T-helper 22 cell (primary cell): ENCODE measurements around the gene RAD50.

ENCODE experiments used
- DNase-seq: peaks from one replicate; pipeline ENCODE4 v3.0.0-alpha.2; 2020; ENCODE audit warnings: low read depth

The RAD50 gene

GRCh38 chr5:132661231-132662003 lies 104.6 kb downstream of the RAD50 start:
- DNase-seq = no peak

GRCh38 chr5:132662004-132662401 lies 105.2 kb downstream of the RAD50 start:
- DNase-seq = no peak

GRCh38 chr5:132662925-132663770 lies 106.4 kb downstream of the RAD50 start:
- DNase-seq = no peak

- DNase-seq = no peak
Measured at GRCh38 chr5:132663771-132664695, 107.3 kb downstream of the RAD50 start.

DNA sequence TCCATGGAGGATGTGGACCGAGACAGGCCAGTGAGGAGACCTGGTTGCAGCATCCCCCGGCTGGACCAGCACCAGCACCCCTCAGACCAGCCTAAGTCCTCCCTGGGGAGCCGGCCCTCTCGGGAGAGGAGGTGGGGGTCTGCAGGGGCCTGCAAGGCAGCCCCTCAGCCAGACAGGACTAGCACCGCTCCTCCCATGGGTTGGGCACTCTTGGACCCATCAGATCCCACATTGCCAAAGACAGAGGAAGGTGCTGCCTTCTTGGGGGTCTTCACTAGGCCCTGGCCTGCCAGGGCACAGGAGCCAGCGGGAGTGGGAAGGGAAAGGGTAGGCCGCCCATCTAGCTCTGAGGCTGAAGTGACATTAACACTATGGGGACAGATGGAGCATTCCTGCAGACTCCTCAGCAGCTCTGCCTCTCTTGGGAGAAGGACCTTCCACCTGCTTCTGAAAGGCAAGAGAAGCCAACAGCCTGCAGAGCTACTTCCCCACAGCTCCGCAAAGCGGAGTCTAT lies 108.0 kb downstream of the RAD50 start:
- no peak for DNase-seq

DNA sequence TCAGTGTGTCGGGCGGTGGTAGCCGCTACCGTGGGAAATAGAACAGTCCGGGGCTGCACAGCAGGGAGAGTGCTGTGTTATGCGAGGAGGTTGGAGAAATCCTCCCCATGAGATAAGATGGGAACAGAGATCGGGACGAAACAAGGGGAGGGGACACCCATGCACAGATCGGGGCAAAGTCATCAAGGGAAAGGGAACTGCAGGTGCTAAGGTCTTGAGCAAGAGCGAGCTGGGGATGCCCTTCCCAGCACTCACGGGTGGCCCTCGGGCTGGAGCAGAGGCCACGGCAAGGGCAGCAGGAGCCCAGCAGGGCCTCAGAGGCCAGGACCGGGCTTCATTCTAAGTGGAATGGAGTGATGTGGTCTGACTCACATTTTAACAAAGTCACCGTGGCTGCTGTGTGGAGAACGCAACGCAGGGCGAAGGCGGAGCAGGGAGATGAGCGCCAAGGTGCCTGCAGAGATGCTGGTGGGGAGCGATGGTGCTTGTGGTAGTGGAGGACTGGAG lies 108.8 kb downstream of the RAD50 start:
- DNase-seq = no peak

DNA sequence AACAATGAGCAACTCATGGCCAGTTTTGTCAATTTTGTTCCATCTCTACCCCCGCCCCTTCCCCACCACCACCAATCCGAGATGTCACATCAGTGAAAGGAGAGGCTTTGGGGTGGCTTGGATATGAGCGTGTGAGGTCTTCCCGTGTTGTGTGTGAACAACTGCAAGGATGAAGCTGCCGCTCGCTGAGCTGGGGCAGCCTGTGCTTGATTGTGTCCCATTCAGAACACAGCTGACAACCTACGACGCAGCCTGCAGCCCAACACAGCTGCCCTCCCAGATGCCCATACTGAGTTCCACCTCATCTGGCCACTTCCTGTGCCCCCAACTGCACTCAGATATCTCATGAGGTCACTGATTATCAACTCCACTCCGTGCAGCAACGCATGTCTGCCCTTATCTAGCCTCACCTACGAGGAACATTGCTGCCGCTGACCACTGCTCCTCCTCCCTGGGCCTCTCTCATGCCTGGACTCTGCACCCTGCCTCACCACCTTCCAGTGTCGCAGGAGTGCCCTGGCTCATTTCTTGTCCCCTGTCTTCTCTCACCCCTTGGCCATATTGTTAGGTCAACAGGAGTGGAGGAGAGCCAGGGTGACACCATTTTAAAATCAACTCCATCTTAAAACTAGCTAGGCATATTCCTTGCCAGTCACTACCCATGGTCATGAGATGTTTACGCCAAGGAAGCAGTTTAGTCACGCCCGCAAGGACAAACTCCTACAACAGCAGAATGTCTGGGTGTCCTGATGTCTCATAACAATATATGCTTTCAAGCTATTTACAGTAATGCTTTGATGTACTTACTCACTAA lies 109.7 kb downstream of the RAD50 start:
- DNase-seq = no peak

DNA sequence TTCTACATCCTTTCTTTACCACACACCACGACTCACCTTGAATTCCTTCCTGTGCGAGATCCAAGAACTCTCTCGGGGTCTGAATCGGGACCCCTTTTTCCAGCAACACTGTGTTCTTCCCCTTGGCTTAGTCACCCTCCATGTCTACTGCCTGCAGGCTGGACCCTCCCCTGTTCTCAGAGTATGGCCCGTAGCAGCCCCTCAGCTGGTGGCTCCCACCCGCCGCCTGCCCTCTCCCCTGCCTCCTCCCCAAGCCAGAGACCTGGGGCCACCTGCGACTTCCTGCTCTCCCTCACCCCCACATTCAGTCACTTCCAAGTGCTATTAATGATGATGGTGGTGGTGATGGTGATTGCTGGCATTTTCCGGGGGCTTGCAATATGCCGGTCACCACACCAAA lies 110.5 kb downstream of the RAD50 start:
- no peak for DNase-seq

DNA sequence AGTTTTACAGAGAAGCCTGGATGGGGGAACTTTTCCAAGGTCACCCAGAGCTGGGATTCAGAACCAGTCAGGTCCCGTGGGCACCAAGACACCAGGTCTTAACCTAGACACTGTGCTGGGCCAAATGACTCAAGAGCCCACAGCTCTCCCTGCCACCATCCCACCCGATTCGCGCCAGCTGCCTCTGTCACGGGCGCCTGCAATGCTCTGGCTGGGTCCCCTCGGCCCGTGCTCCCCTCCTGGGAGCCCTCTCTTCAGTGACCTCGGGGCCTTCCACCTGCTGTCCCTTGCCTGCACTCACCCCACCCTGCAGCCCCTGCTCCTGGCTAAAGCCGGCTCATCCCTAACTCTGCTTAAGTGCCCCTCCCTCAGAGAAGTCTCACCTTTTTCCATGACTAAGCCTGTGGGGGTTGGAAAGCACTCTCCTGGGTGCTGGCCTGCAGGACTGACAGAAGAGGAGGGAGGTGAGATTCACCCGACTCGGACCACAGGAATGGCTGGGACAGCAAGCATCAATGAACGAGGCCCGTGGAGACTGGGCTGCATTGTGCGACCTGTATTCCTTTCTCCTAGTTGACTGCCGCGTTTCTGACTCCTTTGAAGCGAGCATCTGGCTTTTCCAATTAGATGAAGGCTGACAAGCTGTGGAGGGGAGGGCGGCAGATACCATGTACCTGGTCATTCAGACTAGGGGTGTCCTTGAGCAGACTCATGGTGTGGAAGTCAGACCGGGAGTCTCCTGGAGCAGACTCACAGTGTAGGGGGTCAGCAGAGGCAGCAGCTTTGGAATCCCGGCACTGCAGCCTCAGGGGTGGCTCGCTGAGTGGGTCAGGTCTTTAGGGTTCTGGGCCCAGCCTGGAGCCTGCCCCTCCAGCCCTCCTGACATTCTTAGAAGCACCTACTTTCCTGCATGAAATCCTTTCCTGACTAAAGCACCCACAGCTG lies 111.3 kb downstream of the RAD50 start:
- DNase-seq = no peak

- no peak for DNase-seq
Measured at GRCh38 chr5:132668706-132669454, 112.1 kb downstream of the RAD50 start.

DNA sequence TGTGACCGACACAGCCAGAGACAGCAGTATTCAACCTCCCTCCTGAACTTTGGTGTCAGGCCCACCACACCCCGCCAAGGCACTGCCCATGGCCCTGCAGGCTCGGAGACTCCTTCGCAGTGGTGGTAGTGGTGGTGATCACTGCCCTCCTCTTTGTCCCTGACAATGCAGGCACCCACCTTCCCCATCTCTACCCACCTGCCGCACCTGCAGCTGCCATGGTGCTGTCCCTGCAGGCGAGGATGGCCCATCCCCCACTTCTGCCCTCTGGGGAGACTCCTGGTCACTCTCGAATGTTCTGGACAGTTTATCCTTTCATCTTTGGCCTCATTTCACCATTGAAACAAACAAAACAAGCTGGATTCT lies 112.7 kb downstream of the RAD50 start:
- DNase-seq = no peak

- DNase-seq = no peak
Measured at GRCh38 chr5:132669966-132670882, 113.4 kb downstream of the RAD50 start.

DNA sequence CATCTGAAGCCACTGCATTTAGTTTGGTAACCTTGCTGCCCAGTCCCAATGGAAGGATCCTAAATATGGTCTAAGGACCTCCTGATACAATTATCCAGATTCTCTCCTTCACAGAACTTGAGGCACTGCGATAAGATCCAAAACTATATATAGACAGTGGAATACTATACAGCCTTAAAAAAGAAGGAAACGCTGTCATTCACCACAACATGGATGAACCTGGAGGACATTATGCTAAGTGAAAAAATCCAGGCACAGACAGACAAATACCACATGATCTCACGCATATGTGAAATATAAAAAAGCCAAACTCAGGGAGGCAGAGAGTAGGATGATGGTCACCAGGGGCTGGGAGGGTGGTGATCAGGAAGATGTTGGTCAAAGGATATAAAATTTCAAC lies 114.2 kb downstream of the RAD50 start:
- DNase-seq = no peak

- no peak for DNase-seq
Measured at GRCh38 chr5:132673488-132673887, 116.7 kb downstream of the RAD50 start.

DNA sequence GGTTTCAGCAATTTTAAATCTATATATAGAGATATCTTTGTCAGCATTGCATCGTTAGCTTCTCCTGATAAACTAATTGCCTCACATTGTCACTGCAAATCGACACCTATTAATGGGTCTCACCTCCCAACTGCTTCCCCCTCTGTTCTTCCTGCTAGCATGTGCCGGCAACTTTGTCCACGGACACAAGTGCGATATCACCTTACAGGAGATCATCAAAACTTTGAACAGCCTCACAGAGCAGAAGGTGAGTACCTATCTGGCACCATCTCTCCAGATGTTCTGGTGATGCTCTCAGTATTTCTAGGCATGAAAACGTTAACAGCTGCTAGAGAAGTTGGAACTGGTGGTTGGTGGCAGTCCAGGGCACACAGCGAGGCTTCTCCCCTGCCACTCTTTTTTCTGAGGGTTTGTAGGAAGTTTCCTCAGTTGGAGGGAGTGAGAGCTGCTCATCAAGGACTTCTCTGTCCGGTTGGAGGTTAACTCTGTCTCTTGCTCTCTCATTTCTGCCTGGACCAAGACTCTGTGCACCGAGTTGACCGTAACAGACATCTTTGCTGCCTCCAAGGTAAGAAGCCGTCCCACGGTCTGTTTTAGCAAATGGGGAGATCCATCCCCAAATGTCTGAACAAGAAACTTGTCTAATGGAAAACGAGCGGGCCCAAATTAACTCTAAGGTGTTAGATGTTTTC lies 117.3 kb downstream of the RAD50 start, which contains the start of gene IL4:
TSS of gene IL4 (plus strand) at position 51 of the 692 bp plus-strand sequence. CDS start at position 113, 62 bp downstream.
- no peak for DNase-seq

DNA sequence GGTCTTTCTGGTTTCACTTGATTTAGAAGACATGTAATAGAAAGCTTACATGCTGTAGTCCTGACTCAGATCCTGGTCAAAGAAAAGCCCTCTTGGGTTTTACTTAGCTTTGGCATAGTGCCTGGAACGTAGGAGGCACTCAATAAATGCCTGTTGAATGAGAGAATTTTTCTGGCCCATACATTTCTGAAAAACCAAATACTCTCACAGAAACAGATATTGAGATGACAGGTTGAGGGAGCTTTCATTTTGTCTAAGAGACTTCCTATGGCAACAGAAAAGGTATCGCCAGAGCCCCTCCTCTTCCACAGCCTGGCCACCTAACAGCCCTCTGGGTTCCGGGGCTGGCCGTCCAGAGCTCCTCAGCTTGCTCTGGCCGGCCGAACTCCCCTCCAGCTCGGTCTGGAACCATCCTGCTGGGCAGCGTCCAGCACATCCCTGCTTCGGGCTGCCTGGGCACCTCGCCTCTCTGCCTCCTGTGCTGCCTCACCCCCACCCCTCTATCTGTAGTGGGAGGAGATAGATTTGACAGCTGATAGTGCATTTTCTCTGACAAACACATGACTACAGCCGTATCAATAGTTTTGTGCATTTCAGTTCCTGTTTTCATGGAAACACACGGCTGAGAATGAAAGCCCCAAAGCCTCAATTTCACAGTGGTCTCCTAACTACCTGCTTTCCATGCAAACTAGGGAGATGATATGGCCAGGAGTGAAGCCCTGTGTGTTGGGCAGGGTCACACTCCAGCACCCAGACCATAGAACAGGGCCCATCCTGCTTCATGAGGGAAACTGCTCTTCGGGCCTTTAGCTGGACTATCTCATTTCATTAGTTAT lies 118.1 kb downstream of the RAD50 start:
- no peak for DNase-seq
